COLO668 (cell line): ENCODE results near the gene CAB39.
"Not testable (repeated sequence)": the region's sequence is repeated elsewhere in the genome, so short reads cannot be mapped to it uniquely, and the experiment has no call there.

Source experiments
- DNase-seq: peaks from one replicate; lab custom pipeline; 2025; ENCODE audit not compliant: unreplicated experiment; lab: John Stamatoyannopoulos, UW

CAB39 gene

GRCh38 chr2:230682546-230682945 is 30.1 kb upstream of the CAB39 start:
- no peak for DNase-seq

- peak; percentile 41 for DNase-seq
Measured at GRCh38 chr2:230684270-230685168, 28.1 kb upstream of the CAB39 start.

GRCh38 chr2:230685178-230685577 is 27.5 kb upstream of the CAB39 start:
- no peak for DNase-seq

GRCh38 chr2:230687498-230687897 is 25.1 kb upstream of the CAB39 start:
- DNase-seq, result no peak

GRCh38 chr2:230688490-230688889 is 24.2 kb upstream of the CAB39 start:
- DNase-seq, result no peak

GRCh38 chr2:230690439-230690838 is 22.2 kb upstream of the CAB39 start:
- no peak for DNase-seq

GRCh38 chr2:230691005-230691647 is 21.5 kb upstream of the CAB39 start:
- no peak for DNase-seq

GRCh38 chr2:230692760-230693159 is 19.9 kb upstream of the CAB39 start:
- no peak for DNase-seq

GRCh38 chr2:230693411-230693810 is 19.2 kb upstream of the CAB39 start:
- DNase-seq, result no peak

- no peak for DNase-seq
Measured at GRCh38 chr2:230694241-230694640, 18.4 kb upstream of the CAB39 start.

- no peak for DNase-seq
Measured at GRCh38 chr2:230695551-230695950, 17.1 kb upstream of the CAB39 start.

- DNase-seq, result no peak
Measured at GRCh38 chr2:230696670-230697069, 16.0 kb upstream of the CAB39 start.

GRCh38 chr2:230697676-230698075 is 15.0 kb upstream of the CAB39 start:
- DNase-seq, result no peak

GRCh38 chr2:230698753-230699152 is 13.9 kb upstream of the CAB39 start:
- DNase-seq, result not testable (repeated sequence)

- no peak for DNase-seq
Measured at GRCh38 chr2:230700447-230700846, 12.2 kb upstream of the CAB39 start.

GRCh38 chr2:230701308-230701707 is 11.3 kb upstream of the CAB39 start:
- DNase-seq, result no peak

- not testable (repeated sequence) for DNase-seq
Measured at GRCh38 chr2:230702457-230702856, 10.2 kb upstream of the CAB39 start.

- no peak for DNase-seq
Measured at GRCh38 chr2:230703514-230703913, 9.1 kb upstream of the CAB39 start.

- peak; percentile 40 for DNase-seq
Measured at GRCh38 chr2:230706053-230706521, 6.6 kb upstream of the CAB39 start.

- no peak for DNase-seq
Measured at GRCh38 chr2:230706966-230707365, 5.7 kb upstream of the CAB39 start.

- DNase-seq, result no peak
Measured at GRCh38 chr2:230708204-230708603, 4.4 kb upstream of the CAB39 start.

GRCh38 chr2:230711224-230711623 is 1.4 kb upstream of the CAB39 start:
- no peak for DNase-seq
